Fibroblast of lung (primary cell): ENCODE results near the gene ZNF20. TPM values are rescaled to one million over a fixed set of nuclear protein-coding genes. Genes with fewer than 3 reads are reported as not detected.
A peak's percentile ranks its signal among the peaks of the same experiment; 100 is the strongest.

Experiments used
- DNase-seq, 2 donors: peaks; one replicate each; pipeline versions ENCODE4 v3.0.0 to v3.0.0-alpha.2; 2010; ENCODE audit warnings: low read depth in 2 of 2
- H2AFZ ChIP-seq: 2 replicates; pipeline ENCODE4 v1.5.1; 2012; ENCODE audit warnings: low read length, control low read depth, inconsistent platforms
- H3K27ac ChIP-seq: 2 replicates; pipeline ENCODE4 v1.5.1; 2011; ENCODE audit warnings: low read length, control low read depth; ENCODE audit not compliant: insufficient read depth
- H3K27me3 ChIP-seq: 2 replicates; pipeline ENCODE4 v1.5.1; 2011; ENCODE audit warnings: mild to moderate bottlenecking, low read length; ENCODE audit not compliant: control insufficient read depth, insufficient read depth
- H3K36me3 ChIP-seq: 2 replicates; pipeline ENCODE4 v1.5.1; 2011; ENCODE audit warnings: low read length; ENCODE audit not compliant: control insufficient read depth, insufficient read depth
- H3K4me1 ChIP-seq: 2 replicates; pipeline ENCODE4 v1.5.1; 2011; ENCODE audit warnings: low read length; ENCODE audit not compliant: control insufficient read depth, insufficient read depth; ENCODE audit errors: extremely low read depth
- H3K4me2 ChIP-seq: 2 replicates; pipeline ENCODE4 v1.5.1; 2011; ENCODE audit warnings: low read length, control low read depth; ENCODE audit not compliant: insufficient read depth; ENCODE audit errors: extremely low read depth
- H3K4me3 ChIP-seq, 4 experiments: fragments of 200-600 bp in 1 of 4; sonication (generic) in 1 of 4; replicated peaks in 1 of 4; 2 replicates each; pipeline ENCODE4 v1.5.1; 2011 to 2016; ENCODE audit warnings: low read length in 4 of 4, low read depth in 3 of 4, mild to moderate bottlenecking in 3 of 4, control low read depth in 2 of 4, inconsistent platforms in 1 of 4, mixed read lengths in 1 of 4; ENCODE audit not compliant: insufficient read depth in 1 of 4; ENCODE audit errors: control extremely low read depth in 1 of 4
- H3K79me2 ChIP-seq: 2 replicates; pipeline ENCODE4 v1.5.1; 2012; ENCODE audit warnings: mild to moderate bottlenecking, low read length, inconsistent platforms; ENCODE audit not compliant: control insufficient read depth, insufficient read depth
- H3K9ac ChIP-seq: 2 replicates; pipeline ENCODE4 v1.5.1; 2011; ENCODE audit warnings: mild to moderate bottlenecking, low read length, control low read depth; ENCODE audit not compliant: insufficient read depth
- H3K9me3 ChIP-seq: 2 replicates; pipeline ENCODE4 v1.5.1; 2012; ENCODE audit warnings: low read depth, low read length; ENCODE audit not compliant: control insufficient read depth, insufficient read depth
- H4K20me1 ChIP-seq: 2 replicates; pipeline ENCODE4 v1.5.1; 2011; ENCODE audit warnings: low read length; ENCODE audit not compliant: control insufficient read depth, insufficient read depth; ENCODE audit errors: extremely low read depth
- EZH2 ChIP-seq: IDR thresholded peaks from 2 replicates; pipeline ENCODE4 v1.5.1; 2012; ENCODE audit warnings: low read length, control low read depth, mild to moderate bottlenecking; ENCODE audit errors: missing control alignments
- polyA plus RNA-seq, 2 donors: library from polyadenylated mRNA; depleted of rRNA in 1 of 2; stranded (reverse) in 1 of 2; unstranded in 1 of 2; fragments of >200 nt; gene quantifications; 2 replicates each; pipeline ENCODE4 v1.2.1, GENCODE V29; 2011 to 2012; ENCODE audit warnings: missing spikeins in 1 of 2
- total RNA-seq: library from RNA; depleted of rRNA; stranded (reverse); fragments of >200 nt; gene quantifications from 2 replicates; pipeline ENCODE4 v1.2.1, GENCODE V29; 2014
- TF ChIP-seq, protein P1 (sequence below), 2 donors: IDR thresholded peaks in 1 of 2; conservative IDR thresholded peaks in 1 of 2; 1 replicate in 1 of 2; 2 replicates in 1 of 2; pipeline ENCODE4 v1.5.1; 2011 to 2012; ENCODE audit warnings: low read length in 2 of 2, control low read depth in 1 of 2, inconsistent platforms in 1 of 2, low read depth in 1 of 2, mild to moderate bottlenecking in 1 of 2

ZNF20 gene
- total and polyA plus RNA-seq, 2 donors (not counting 1 experiment from before 2014, with no cell fraction given): 3.3 to 8.6 TPM

DNA sequence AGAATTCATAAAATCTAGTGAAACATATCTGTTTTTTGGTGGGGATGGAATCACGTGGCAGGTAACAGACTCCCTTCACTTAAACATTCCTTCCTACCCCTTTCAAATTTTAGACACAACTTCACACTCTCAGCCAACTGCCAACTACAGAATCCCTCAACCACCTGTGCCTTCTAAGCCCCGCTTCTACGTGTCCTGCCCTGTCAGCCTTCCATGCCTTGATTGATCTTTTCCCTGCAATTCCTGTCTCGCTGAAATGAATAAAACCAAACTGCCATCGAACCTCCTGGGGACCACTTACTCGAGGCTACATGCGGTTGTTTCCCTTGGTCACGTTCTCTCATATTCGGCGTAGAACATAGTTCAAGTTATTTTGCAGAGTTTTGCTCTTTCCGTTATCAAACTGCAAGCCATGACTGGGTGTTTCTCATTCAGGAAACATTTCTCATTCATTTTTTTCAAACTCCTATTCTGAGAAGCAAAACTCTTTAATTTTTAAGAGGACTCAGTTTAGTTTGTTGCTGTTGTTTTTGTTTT is 15.2 kb upstream of the ZNF20 start:
- Histone ChIP-seq H2AFZ (peak overlapping the region; percentile 60), H3K4me1 (peaks cover 2% of the 10 kb centered on the region), H3K27ac (peak overlapping the region; percentile 10), H3K4me3 (peak overlapping the region; percentile 61 to 89 (median 76)), H3K79me2 (peaks cover 9% of the 10 kb centered on the region), H3K9ac (no peak overlapping the region), H3K4me2 (peak overlapping the region; percentile 92), H3K27me3 (no peaks in the 10 kb centered on the region), H3K36me3 (no peaks in the 10 kb centered on the region), H3K9me3 (no peaks in the 10 kb centered on the region), H4K20me1 (no peaks in the 10 kb centered on the region)
- no peak for DNase-seq
- TF ChIP-seq, protein P1, sequence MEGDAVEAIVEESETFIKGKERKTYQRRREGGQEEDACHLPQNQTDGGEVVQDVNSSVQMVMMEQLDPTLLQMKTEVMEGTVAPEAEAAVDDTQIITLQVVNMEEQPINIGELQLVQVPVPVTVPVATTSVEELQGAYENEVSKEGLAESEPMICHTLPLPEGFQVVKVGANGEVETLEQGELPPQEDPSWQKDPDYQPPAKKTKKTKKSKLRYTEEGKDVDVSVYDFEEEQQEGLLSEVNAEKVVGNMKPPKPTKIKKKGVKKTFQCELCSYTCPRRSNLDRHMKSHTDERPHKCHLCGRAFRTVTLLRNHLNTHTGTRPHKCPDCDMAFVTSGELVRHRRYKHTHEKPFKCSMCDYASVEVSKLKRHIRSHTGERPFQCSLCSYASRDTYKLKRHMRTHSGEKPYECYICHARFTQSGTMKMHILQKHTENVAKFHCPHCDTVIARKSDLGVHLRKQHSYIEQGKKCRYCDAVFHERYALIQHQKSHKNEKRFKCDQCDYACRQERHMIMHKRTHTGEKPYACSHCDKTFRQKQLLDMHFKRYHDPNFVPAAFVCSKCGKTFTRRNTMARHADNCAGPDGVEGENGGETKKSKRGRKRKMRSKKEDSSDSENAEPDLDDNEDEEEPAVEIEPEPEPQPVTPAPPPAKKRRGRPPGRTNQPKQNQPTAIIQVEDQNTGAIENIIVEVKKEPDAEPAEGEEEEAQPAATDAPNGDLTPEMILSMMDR (conservative IDR thresholded peaks at IDR 0.05 in 1 of 2, IDR thresholded peaks at IDR 0.05 in 1 of 2; ENCODE audit: low read depth in 1 of 2, low read length in 2 of 2): no peak
- no peak for TF ChIP-seq EZH2

DNA sequence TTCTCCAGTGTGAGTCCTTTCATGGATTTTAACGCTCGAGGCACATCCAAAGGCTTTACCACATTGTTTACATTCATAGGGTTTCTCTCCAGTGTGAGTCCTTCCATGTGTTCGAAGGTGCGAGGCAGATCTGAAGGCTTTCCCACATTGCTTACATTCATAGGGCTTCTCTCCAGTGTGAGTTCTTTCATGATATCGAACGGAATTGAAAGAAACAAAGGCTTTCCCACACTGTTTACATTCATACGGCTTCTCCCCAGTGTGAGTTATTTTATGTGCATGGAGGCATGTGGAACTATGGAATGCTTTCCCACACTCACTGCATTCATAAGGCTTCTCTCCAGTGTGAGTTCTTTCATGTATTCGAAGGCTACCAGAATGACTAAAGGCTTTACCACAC is 5.2 kb upstream of the ZNF20 start:
- Histone ChIP-seq H3K79me2 (no peaks in the 10 kb centered on the region), H3K4me1 (peaks cover 6% of the 10 kb centered on the region), H3K9ac (no peak overlapping the region), H3K4me3 (no peak overlapping the region), H3K9me3 (peaks cover 5% of the 10 kb centered on the region), H4K20me1 (no peaks in the 10 kb centered on the region), H3K27ac (no peak overlapping the region), H2AFZ (no peak overlapping the region), H3K27me3 (no peaks in the 10 kb centered on the region), H3K4me2 (no peak overlapping the region), H3K36me3 (peaks cover 5% of the 10 kb centered on the region)
- TF ChIP-seq EZH2: no peak
- TF ChIP-seq, protein P1 (conservative IDR thresholded peaks at IDR 0.05 in 1 of 2, IDR thresholded peaks at IDR 0.05 in 1 of 2; ENCODE audit: low read depth in 1 of 2, low read length in 2 of 2): no peak
- no peak for DNase-seq

DNA sequence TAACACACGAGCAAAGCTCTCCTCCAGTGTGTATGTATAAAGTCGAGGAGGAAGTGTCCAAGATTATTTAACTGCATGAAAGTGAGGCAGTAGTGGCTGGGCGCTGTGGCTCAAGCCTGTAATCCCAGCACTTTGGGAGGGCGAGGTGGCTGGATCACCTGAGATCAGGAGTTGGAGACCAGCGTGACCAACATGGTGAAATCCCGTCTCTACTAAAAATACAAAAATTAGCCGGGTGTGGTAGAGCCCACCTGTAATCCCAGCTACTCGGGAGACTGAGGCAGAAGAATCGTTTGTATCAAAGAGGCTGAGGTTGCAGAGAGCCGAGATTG is 1.2 kb upstream of the ZNF20 start:
- Histone ChIP-seq H3K27ac (no peak overlapping the region), H3K9ac (no peak overlapping the region), H3K27me3 (no peaks in the 10 kb centered on the region), H3K36me3 (peaks cover 3% of the 10 kb centered on the region), H3K4me3 (no peak overlapping the region), H3K4me2 (peak overlapping the region; percentile 76), H2AFZ (no peak overlapping the region), H3K4me1 (peaks cover 6% of the 10 kb centered on the region), H3K79me2 (peaks cover 12% of the 10 kb centered on the region), H3K9me3 (peaks cover 4% of the 10 kb centered on the region), H4K20me1 (no peaks in the 10 kb centered on the region)
- TF ChIP-seq, protein P1 (conservative IDR thresholded peaks at IDR 0.05 in 1 of 2, IDR thresholded peaks at IDR 0.05 in 1 of 2; ENCODE audit: low read depth in 1 of 2, low read length in 2 of 2): no peak
- no peak for TF ChIP-seq EZH2
- no peak for DNase-seq
